SKM-1 (cell line): ENCODE measurements around the gene RBM15.

Experiments used
- DNase-seq: peaks from one replicate; lab custom pipeline; 2025; ENCODE audit not compliant: unreplicated experiment; lab: John Stamatoyannopoulos, UW

RBM15 gene

GRCh38 chr1:110393691-110394492, 54.7 kb downstream of the RBM15 start:
- no peak for DNase-seq

GRCh38 chr1:110394493-110394820, 55.3 kb downstream of the RBM15 start:
- DNase-seq = no peak
